HTERT RPE-1 (cell line): ENCODE measurements around the gene CHST5.
"Not testable (repeated sequence)": the region's sequence is repeated elsewhere in the genome, so short reads cannot be mapped to it uniquely, and the experiment has no call there.

Source experiments
- in situ Hi-C: fragments of 300-500 bp; cut with MboI; formaldehyde crosslinking; loops from 4 replicates; pipeline ENCODE4 v1.14.3; 2020; ENCODE audit warnings: low sequenced_read_pairs

Gene CHST5

GRCh38 chr16:75552951-75553350 is 17.0 kb upstream of the CHST5 start:
- in situ Hi-C loops, result no loop called here

DNA sequence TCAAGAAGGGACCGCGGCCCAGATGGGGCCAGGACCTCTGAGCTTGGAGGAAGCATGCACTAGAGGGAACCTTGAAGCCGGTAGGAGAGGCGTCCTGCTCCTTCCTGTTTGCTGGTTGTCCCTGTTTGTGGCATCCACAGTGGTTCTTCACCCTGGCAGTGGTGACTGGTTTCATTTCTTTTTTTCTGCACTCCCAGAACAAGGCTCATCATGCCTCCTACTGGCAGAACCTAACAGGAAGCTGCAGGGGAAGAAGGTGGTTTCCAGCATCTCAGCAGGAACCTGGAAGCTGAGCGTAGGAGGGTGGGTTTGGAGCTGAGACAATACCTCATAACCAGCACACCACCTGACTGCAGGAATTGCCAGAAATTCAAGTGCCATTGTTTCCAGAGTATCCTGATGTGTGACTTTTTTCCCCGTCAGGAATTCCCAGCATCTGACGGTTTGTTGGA is 14.3 kb upstream of the CHST5 start:
- in situ Hi-C loops, result no loop called here

GRCh38 chr16:75548456-75548855 is 12.5 kb upstream of the CHST5 start:
- in situ Hi-C loops, result not testable (repeated sequence)

- in situ Hi-C loops, result no loop called here
These were observed 10.4 kb upstream of the CHST5 start for GRCh38 chr16:75546293-75546692.

DNA sequence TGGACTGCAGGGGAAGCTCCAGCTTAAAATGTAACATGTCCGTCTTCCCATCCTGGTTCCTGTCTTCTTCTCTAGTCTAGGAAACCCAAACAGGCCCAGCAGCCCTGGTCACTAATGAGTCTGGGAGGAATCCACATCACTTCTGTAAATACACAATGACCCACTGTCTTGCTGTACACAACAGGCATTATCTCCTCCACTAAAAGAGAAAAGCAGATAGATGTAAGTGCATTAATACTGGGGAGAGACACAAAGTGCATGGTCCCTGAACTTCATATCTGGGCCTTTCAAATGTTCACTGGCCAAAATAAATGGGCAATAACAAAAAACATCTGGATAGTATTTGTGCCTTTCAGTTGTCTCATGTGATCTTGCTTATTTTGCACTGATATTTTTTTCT is 10.0 kb upstream of the CHST5 start:
- in situ Hi-C loops, result not testable (repeated sequence)

DNA sequence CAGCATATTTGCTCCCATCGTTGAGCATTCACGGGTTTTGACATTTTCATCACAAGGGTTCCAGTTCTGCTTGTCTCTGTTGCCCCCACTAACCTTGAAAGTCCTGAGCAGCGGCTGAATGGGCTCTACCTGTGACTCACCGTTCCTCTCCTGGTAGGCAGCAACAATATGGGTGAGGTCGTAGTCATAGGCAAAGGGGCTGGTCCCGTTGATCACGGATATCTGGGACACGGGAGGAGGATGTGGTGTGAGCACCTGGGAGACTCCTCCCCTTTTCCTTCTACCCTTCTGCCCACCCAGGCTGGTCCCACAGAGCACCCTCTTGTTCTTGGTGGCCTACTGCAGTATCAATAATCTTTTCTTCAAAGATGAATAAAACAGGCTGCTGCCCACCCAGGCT is 6.6 kb upstream of the CHST5 start:
- in situ Hi-C loops, result not testable (repeated sequence)

DNA sequence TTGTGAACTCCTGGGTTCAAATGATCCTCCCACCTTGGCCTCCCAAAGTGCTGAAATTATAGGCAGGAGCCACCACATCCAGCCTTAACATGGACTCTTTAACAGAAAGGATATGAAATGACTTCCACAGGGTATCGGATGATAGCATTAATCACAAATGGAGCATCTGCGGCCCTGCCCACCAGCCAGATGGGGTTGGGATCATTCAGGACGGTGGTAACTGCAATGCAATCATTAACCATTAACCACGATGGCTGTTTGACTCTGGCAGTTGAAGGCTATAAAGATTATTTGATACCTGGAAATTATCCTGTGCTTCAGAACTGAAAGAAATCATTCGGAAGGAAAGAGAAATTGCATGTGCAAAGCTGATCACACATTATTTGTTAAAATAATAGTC is 5.3 kb upstream of the CHST5 start:
- in situ Hi-C loops, result no loop called here

- in situ Hi-C loops, result not testable (repeated sequence)
These were observed 3.1 kb upstream of the CHST5 start for GRCh38 chr16:75538882-75539565.

DNA sequence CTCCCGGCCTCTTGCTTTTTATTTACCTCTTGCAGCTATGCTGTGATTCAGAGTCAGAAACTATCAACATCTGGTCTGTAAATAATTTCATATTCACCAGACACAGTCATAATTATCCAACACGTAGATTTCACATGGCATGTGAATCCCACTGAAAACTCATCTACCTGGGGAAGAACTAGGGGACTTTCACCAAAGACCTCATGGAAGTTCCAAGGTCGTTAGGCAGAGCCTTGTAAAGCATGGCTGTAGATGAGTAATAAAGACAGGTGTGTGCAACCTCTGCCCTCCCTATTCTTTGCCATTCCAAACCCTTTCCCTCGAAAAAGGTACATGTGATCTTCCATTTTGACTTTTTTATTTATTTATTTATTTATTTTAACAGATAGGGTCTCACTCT is 1.9 kb upstream of the CHST5 start:
- in situ Hi-C loops, result no loop called here

DNA sequence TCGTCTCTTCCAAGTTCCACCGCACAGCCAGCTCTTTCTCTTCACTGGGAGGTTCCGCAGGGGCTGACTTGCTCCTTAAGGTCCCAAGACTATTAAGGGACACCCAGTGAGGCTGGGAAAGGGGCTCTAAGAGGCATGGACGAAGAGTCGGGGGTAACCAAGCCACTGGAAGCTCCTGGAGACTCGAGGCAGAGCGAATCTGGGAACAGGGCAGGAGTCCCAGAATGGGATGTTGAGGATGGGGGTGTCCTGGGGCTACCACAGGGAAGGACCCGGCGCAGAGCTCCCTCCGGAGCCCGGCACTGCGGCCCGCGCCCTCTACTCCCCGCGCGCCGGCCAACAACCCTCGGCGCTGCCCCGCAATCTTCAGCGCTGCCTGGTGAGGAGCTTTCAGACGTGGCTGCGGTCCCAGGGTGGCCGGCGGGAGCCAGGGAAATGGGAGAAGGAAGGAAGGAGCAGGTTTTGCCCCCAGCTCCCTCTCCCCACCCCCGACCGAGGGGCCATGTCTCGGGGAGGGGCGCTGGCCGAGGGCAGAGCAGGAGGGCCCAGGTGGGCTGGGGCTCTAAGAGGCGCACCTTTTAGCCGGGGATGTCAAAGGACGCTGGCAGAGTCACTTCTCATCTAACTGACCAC is 581 bp downstream of the CHST5 start:
- in situ Hi-C loops, result no loop called here

DNA sequence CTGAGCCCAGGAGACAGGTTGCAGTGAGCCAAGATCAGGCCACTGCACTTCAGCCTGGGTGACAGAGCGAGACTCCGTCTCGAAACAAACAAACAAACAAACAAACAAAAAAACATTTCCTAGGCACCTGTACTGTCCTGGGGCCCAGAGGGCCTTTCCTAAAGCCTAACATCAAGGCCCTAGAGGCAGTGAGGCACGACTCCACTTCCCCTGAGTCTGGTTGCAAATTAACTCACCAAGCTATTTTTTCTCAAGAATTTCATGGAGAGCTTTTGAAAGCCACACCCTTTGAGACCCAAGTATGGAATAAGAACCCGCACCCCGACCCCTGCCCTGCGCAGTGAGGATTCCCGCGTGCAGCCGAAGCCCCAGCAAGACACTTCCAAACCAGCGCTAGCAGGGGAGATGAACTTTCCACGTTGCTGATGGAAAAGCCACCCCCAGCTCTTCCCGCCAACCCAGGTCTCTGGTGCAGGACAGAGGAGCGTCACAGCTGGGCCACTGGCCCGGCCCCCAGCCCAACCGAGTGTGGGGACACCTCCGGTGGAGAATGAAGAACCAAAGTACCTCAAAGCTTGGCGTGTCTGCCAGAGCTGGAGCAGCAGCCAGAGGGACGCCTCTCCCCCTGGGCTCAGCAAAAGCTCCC is 1.2 kb downstream of the CHST5 start:
- in situ Hi-C loops, result no loop called here

DNA sequence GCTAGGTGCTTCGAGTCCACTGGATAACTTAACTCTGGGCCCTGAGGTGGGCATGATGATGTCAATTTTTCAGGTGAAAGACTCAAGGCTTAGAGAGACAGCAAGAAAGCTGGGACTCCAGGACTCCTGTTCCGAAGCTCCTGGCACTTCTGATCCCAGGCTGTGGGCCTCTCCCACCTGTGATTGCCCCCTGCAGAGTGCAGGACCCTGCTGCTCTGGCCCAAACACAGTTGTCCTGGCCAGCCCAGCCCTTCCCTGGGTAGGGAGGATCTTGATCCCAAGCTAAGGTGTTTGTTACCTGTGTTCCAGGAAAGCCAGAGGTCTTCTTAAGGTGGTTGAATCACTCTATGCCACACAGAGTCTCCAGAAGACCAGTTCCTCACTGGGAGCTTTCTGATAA is 3.1 kb downstream of the CHST5 start:
- in situ Hi-C loops, result no loop called here

GRCh38 chr16:75532142-75532765 is 3.7 kb downstream of the CHST5 start:
- in situ Hi-C loops, result no loop called here

DNA sequence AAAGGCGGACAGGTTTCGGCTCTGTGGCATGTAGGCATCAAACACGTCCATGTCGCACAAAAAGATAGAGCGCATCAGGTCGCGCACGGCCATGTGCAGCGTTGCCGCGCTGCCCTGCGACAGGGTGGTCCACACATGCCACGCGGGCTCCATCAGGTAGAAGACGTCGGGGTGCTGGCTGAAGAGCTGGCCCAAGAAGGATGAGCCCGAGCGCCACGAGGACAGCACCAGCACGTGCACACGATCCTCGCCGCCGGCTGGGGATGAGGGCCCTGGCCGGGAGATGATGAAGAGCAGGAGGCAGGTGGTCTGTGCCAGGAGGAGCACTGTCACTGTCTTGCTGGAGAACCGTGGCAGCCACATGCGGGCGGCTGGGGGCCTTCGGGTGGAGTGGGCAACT is 5.9 kb downstream of the CHST5 start:
- in situ Hi-C loops, result no loop called here

DNA sequence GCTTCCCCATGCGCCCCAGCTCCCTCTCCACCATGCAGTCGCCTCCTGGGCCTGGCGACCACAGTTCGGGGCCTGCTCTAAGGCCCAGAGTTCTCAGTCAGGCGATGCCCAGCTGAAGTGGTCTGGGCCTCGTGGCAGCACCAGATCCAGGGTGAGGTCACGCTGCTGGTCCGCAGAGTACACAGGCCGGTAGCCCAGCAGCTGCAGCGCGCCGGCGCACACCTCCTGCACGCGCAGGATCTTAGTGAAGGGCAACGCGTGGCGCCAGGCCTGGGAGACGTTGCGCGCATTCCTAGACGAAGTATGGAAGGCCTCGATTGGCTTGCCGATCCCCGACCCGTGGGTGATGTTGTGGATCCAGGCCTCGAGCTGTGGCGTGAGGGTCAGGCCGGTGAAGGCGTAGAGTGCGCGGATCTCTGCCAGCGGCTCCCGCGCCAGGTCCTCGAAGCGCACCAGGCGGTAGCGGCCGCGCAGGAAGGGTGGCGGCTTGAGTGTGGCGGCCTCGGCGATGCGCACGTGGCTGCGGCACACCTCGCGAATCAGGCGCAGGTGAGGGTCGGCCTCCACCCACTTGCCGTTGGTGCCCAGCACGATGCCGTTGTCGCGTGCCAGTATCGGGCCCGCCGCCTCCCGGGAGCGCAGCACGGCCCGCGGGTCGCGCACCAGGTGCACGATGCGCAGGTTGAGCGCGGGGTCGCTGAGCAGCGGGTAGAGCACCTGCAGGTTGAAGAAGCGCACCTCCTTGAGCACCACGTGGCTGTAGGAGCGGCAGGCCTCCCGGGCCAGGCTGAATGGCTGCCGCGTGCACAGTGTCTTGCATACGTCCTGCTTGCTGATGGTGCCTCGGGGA is 6.6 kb downstream of the CHST5 start:
- in situ Hi-C loops, result no loop called here

- in situ Hi-C loops, result no loop called here
These were observed 8.0 kb downstream of the CHST5 start for GRCh38 chr16:75527825-75528299.

DNA sequence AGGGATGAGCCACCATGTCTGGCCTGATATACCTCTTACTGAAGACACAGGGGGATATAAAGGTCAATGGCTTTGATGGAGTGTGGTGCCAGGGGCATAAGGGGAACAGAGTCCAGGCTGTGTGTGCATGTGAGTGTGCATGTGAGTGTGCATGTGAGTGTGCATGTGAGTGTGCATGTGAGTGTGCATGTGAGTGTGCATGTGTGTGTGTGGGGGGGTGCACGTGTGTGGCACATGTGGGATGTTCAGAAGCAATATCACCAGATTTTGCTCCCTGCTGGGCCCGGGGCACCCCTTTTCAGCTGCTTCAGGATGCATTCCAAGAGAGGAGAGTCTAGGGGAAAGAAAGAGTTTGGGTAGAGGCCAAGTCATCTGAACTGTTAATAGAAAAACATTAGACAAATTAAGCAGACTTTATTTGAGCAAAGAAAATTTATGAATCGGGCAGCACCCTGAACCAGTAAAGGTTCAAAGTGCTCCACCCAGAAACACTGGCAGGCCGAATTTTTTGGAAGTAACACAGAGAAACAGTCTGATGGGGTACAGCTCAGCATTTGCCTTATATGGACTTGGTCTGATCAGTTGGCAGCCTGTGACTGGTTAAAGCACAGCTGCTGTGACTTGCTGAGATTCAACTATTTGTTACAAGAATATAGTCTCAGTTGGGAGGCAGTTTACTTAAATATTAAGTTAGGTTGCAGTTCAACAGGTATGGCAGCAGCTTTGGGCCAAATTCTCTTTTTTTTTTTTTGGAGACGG is 9.7 kb downstream of the CHST5 start:
- in situ Hi-C loops, result no loop called here

DNA sequence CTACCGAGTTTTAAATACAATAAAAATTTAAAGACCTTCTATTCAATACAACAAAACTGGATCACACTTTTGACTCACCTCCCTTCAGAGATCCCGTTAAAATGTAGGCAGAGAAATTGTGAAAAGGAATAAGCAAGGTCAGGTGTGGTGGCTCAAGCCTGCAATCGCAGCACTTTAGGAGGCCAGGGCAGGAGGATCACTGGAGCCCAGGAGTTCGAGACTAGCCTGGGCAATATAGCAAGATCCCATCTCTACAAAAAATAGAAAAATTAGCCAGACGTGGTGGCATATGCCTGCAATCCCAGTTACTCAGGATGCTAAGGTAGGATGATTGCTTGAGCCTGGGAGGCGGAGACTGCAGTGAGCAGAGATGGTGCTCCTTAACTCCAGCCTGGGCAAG is 16.7 kb downstream of the CHST5 start:
- in situ Hi-C loops, result no loop called here

- in situ Hi-C loops, result not testable (repeated sequence)
These were observed 19.5 kb downstream of the CHST5 start for GRCh38 chr16:75516189-75516966.
